GM21390 (cell line): ENCODE data around the gene PIGS.
A peak's percentile ranks its signal among the peaks of the same experiment; 100 is the strongest.
"Not testable (repeated sequence)": the region's sequence is repeated elsewhere in the genome, so short reads cannot be mapped to it uniquely, and the experiment has no call there.

Experiments
- ATAC-seq: cut with Tn5 transposase; IDR thresholded peaks from one replicate; pipeline ENCODE4 v1.9.1; 2021; ENCODE audit not compliant: unreplicated experiment

PIGS gene

GRCh38 chr17:28571361-28572122 lies at the start of gene PIGS:
TSS of gene PIGS (minus strand) at chr17:28571524. CDS start at chr17:28571496, 28 bp downstream.
- ATAC-seq: peak; percentile 72

DNA sequence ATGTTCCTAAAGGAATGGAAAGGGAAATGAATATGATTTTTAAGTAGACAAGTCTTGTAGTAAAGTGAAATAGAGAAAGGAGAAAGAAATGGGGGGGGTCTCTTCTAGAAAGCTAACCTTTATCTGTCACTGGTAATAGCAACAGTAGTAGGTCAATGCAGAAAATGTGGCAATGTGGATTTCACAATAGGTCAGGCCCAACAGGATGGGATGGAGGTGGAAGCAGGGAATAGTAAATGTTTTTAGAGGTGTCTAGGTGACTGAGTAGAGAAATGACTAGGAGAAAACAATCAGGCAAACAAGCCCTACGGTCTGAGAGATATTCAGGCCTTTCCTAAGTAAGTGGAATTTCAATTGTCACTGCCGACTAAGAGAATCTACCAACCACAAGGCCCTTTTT lies 48.7 kb upstream of the PIGS start:
- no peak for ATAC-seq

DNA sequence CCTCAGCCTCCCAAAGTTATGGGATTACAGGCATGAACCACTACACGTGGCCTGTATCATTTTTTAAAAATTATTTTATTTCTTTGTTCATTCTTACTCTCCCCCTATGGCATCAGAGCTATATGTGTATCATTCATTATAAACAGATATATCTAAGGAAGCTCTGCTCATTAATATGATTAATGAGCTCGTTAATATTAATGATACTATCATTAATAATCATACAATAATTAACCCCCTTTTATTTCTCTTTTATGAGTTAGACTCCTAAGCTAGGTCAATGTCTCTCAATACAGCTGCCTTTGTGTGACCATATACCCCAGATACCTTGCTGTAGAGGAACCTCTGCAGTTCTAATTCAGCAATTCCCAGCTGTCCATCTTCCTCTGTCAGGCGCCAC lies 47.1 kb upstream of the PIGS start:
- no peak for ATAC-seq

DNA sequence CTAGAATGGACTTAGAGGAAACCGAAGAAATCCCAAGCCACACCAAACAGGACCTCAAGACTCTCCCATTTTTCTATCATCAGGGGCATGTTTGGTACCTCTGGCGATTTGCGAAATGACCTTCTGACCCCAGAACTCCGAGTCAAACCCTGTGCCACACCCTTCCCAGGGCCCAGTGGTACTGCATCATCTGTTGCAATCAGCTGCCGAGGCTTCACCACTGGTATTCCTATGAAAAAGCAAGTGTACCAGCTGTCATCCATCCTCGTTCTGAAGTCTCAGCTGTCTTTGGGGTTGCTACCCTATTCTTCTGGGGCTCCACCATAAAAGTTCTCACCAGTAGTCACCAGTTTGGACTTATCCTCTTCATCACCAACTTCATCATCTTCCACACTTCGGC lies 45.0 kb upstream of the PIGS start:
- ATAC-seq: no peak

GRCh38 chr17:28615260-28615940 lies 44.1 kb upstream of the PIGS start:
- no peak for ATAC-seq

- ATAC-seq: no peak
Observed at GRCh38 chr17:28613931-28614381, 42.6 kb upstream of the PIGS start, which contains the start of gene RSKR. TSS of gene RSKR (minus strand) at chr17:28614185. CDS start at chr17:28614161, 24 bp downstream.

- no peak for ATAC-seq
Observed at GRCh38 chr17:28612936-28613872, 41.9 kb upstream of the PIGS start.

GRCh38 chr17:28612531-28612930 lies 41.2 kb upstream of the PIGS start:
- no peak for ATAC-seq

DNA sequence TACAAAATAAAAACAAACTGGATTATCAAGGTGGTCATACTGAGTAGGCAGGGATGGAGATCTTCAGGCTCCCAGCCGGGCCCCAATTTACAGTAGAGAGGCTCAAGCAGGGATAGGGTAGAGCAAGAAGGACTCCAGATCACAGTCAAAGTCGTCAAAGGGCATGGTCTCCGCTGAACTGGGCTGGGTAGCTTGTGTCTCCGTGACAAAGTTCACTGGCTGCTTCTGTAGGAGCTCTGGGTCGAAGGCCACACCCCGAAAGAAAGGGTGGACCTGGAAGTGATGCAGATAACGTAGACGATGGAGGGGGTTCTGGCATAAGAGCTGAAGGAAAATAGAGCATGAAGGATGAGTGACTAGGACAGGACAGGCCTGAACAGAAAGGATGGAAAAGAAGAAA lies 39.1 kb upstream of the PIGS start:
- no peak for ATAC-seq

GRCh38 chr17:28604031-28604430 lies 32.7 kb upstream of the PIGS start:
- not testable (repeated sequence) for ATAC-seq

DNA sequence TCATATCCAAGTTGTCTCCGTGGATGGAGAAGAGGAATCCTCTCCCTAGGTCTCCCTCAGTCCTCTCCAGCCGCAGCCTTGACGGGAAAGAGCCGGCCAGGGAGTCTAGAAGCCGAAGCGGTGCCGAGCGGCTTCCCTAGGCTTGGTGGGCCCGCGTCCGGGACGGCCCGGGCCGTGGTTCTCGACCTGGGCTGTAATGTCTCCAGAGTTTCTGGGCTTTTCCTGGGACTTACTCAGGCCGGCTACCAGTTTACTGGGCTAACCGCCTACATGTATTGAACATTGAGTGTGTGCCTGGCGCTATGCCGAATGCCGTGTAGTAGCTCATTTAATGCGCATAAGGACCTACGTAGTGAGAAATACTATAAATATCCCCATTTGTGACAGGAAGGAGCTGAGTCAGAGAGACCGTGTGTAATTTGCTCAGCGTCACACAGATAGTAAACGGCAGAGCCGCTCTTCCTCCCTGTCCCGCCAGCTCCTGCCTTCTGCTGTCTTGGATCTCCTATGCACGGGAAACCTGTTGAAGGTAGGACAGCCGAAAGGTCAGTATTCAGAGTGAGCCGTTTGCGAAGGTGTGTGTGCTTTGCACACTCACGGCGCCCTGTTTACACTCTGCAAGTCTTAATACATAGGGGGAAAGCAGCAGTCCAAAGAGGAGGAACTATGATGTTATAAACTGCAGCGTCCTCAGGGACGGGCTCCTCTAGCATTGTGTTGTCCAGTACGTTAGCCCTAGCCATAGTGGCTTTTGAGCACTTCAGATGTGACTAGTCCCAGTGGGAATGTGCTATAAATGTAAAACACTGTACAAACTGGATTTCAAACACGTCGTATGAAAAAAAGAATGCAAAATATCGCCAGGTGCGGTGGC lies 28.2 kb upstream of the PIGS start:
- peak; percentile 45 for ATAC-seq

- ATAC-seq: peak; percentile 76
Observed at GRCh38 chr17:28598799-28599310, 27.5 kb upstream of the PIGS start, which contains the start of gene SPAG5. TSS of gene SPAG5 (minus strand) at chr17:28599025. CDS start at chr17:28598946, 79 bp downstream.

DNA sequence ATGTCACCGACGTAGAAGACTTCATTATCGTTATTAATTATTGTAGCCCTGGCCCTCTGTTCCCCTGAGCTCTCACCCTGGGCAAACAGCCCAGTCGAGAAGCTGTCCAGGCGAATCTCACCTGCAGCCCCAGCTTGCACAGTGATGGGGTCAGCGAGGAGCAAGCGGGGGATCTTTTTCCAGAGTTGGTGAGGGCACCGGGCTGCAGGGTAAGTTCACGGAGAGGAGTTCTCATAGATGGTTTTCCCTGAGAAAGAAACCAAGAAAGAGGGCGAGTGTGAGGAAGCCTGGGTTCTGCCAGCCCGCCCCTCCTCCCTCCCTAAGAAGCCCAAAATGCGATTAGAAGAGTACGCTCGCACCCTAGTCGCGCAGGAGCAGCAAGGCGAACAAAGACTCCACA lies 27.1 kb upstream of the PIGS start:
- no peak for ATAC-seq

DNA sequence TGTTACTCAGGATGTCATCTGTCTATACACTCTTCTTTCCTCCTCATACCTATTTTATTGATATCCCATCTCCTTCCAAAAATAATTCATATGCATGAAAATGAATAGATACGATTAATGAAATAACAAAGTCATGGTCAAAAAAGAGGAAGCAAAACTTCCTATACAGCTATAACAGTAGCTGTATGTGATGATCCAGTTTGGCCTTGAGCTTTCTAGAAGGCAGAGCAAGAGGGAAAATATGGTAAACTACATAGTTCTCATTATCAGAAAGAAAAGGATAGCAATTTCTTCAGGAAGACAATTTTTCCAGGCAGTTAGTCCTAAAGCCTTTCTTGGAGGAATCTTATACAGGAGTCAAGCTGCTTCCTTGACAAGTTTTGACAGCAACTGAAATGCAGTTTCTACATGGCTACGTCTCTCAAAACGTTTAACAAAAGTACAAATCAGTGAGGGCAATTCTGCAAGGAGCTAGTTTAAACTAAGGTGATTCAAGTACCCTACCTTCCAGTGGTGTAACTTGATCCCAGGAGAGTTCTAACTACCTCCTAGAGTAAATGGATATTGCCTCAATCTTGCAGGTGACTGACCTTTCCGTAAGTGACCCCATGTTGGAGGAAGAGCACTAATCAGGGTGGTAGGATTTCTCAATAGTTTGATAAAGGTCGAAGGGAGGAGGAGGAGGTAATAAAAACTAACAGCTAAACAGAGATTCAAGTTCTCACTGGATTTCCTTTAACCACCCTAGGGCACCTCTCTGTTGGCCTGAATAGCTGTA lies 26.5 kb upstream of the PIGS start:
- no peak for ATAC-seq

GRCh38 chr17:28592260-28592659 lies 20.9 kb upstream of the PIGS start:
- no peak for ATAC-seq

DNA sequence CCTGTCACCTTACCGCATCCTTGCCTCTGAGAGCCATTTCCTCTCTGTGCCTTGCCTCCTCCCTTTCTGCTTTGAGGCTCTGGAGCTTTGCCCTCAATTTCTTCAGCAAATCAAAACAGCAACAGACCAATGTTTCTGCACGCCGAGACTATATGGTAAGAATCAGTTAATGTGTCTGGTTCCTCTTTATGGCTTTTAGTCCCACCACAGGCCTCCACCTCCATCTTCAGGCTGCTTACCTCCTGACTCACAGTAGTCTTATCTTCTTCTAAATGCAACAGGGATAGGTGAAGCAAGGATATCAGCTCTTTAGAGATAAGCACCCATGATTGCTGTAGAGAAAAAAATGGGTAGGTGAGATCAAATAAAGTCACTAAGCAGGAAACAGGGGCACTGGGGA lies 14.5 kb upstream of the PIGS start:
- ATAC-seq: no peak

- ATAC-seq: no peak
Observed at GRCh38 chr17:28584434-28584833, 13.1 kb upstream of the PIGS start.

- no peak for ATAC-seq
Observed at GRCh38 chr17:28582513-28582912, 11.2 kb upstream of the PIGS start.

DNA sequence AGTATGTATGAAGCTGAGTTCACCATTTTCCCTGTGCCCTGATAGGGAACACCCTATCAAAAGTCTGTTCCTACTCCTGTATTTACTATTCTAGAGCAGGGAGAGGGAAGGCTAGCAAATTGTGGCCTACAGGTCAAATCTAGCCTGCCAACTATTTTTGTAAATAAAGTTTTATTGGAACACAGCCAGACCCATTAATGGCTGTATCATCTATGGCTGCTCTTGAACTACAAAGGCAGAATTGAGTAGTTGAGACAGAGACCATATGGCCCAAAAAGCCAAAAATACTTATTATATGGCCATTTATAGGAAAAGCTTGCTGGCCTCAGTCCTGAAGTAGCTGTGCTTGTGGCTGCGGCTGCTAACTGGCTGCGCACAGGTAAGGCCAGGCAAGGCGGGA lies 9.6 kb upstream of the PIGS start:
- no peak for ATAC-seq
